ENCODE results near the gene ANAPC16. TPM values are rescaled to one million over a fixed set of nuclear protein-coding genes. Genes with fewer than 3 reads are reported as not detected.

The ANAPC16 gene
- total RNA-seq = 10 to 100 TPM; 82.9 to 87.1 TPM

GRCh38 chr10:72215611-72216549, at the start of gene ANAPC16, which contains the start of gene ASCC1:
TSS of gene ANAPC16 (plus strand) at chr10:72216012. CDS start at chr10:72223915, 7,903 bp downstream.
TSS of gene ASCC1 (minus strand) at chr10:72216276. CDS start at chr10:72213298, 2,978 bp downstream.
- ChIA-PET CTCF (interaction anchor here (0.6 to 1.1 kb wide), 4 partner anchors 10 to 143 kb away, joined by 3 to 4 read pairs (median 4); no protein-coding TSS in a partner anchor), POLR2A (interaction anchor here (0.5 to 1.2 kb wide), 4 partner anchors 29 to 81 kb away, joined by 3 to 5 read pairs (median 4); partner anchors contain the start of gene DDIT4)
- DNase-seq = peak; percentile 91
- peaks cover 24% of the 10 kb centered on the region for H3K36me3 Mint-ChIP-seq (ENCODE audit: low read depth)
- H3K4me3 Mint-ChIP-seq = peak within 1 kb of the TSS; percentile 93
- peaks cover 52% of the 10 kb centered on the region for H3K4me1 Mint-ChIP-seq
- H3K9me3 Mint-ChIP-seq = no peaks in the 10 kb centered on the region
- H3K27me3 Mint-ChIP-seq = no peaks in the 10 kb centered on the region
- H3K27ac Mint-ChIP-seq = peak within 1 kb of the TSS; percentile 96

DNA sequence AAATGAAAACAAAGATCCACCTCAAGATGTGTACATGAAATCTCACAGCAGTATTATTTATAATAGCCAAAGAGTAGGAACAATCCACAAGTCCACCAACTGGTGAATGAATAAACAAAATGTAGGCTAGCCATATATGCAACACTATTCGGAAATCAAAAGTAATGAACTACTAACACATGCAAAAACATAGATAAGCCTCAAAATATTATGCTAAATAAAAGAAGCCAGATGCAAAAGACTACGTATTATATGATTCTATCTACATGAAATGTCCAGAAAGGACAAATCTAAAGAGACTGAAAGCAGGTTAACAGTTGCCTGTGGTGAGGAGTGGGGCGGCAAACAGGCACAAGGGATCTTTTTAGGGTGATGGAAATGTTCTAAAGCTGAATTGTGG, 48.7 kb upstream of the ANAPC16 start:
- Mint-ChIP-seq H3K36me3 (ENCODE audit: low read depth) (peaks cover 11% of the 10 kb centered on the region), H3K4me1 (peaks cover 17% of the 10 kb centered on the region), H3K9me3 (no peaks in the 10 kb centered on the region), H3K27ac (no peak overlapping the region), H3K27me3 (no peaks in the 10 kb centered on the region), H3K4me3 (no peak overlapping the region)
- POLR2A ChIA-PET = interaction anchor here (0.6 kb wide), 1 partner anchor 99 kb away, joined by 3 read pairs; no protein-coding TSS in a partner anchor
- DNase-seq = no peak
- CTCF ChIA-PET = interaction anchor here (0.6 to 1.0 kb wide), 5 partner anchors 9 to 897 kb away, joined by 3 to 5 read pairs (median 3); no protein-coding TSS in a partner anchor

- Mint-ChIP-seq H3K27me3 (no peaks in the 10 kb centered on the region), H3K4me3 (no peak overlapping the region), H3K4me1 (peaks cover 15% of the 10 kb centered on the region), H3K36me3 (ENCODE audit: low read depth) (peaks cover 9% of the 10 kb centered on the region), H3K9me3 (no peaks in the 10 kb centered on the region), H3K27ac (no peak overlapping the region)
- DNase-seq = no peak
- POLR2A ChIA-PET = no interaction called here
- CTCF ChIA-PET = no interaction called here
Observed at GRCh38 chr10:72170263-72170662, 45.5 kb upstream of the ANAPC16 start.

DNA sequence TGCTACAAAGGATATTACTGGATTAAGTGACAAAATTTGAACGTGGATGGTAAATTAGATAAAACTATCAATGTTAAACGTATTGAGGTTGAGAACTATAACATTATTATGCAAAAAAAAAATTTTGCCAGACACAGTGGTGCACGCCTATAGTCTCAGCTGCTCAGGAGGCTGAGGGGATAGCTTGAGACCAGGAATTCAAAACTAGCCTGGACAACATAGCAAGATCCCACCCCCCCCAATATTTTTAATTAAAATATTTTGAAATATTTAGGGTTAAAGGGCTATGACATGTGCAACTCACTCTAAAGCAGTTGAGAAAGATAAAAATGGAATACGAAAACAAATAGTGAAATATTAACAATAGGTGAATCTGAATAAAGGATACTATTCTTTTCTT, 45.1 kb upstream of the ANAPC16 start:
- H3K27ac Mint-ChIP-seq = no peak overlapping the region
- peaks cover 9% of the 10 kb centered on the region for H3K36me3 Mint-ChIP-seq (ENCODE audit: low read depth)
- H3K4me3 Mint-ChIP-seq = no peak overlapping the region
- H3K27me3 Mint-ChIP-seq = no peaks in the 10 kb centered on the region
- no peaks in the 10 kb centered on the region for H3K9me3 Mint-ChIP-seq
- no peak for DNase-seq
- peaks cover 12% of the 10 kb centered on the region for H3K4me1 Mint-ChIP-seq
- CTCF ChIA-PET = no interaction called here
- POLR2A ChIA-PET = no interaction called here

GRCh38 chr10:72171175-72171630, 44.6 kb upstream of the ANAPC16 start:
- H3K27ac Mint-ChIP-seq = no peak overlapping the region
- H3K27me3 Mint-ChIP-seq = no peaks in the 10 kb centered on the region
- ChIA-PET POLR2A (interaction anchor here (0.6 kb wide), 1 partner anchor 90 kb away, joined by 3 read pairs; no protein-coding TSS in a partner anchor), CTCF (no interaction called here)
- H3K4me1 Mint-ChIP-seq = peaks cover 12% of the 10 kb centered on the region
- no peaks in the 10 kb centered on the region for H3K9me3 Mint-ChIP-seq
- peaks cover 9% of the 10 kb centered on the region for H3K36me3 Mint-ChIP-seq (ENCODE audit: low read depth)
- no peak overlapping the region for H3K4me3 Mint-ChIP-seq
- DNase-seq = no peak

- ChIA-PET POLR2A (no interaction called here), CTCF (interaction anchor here (1.3 kb wide), 1 partner anchor 17 kb away, joined by 4 read pairs; no protein-coding TSS in a partner anchor)
Observed at GRCh38 chr10:72173262-72173618, 42.6 kb upstream of the ANAPC16 start.

DNA sequence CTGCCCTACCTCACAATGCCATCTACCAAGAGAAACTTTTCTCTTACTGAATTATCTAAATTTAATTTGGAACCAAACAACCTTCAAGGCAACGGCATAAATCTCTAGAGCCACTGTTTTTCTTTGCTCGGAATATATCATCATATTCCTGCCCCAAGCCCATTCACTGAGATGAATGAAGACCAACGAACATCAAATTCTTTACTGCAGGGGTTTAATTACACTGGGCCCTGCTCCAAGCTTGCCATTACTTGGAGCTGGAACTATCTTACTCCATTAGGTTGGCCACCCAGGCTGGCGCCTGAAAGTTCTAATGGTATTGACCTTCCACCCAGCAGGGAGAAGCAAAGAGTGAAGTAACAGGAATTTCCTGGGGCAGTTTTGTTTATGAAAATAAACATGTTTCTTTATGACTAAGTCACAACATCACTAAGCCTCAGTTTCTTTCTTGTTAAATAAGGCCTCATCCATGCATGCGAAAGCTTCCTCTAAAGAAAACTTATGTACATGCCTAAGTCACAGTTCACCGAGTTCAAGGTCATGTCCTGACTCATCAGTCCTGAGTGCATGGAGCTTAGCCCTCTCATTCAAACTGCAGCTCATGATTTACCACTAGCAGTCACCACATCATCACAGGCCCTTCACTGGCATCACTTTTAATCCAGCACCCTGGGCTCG, 42.1 kb upstream of the ANAPC16 start:
- Mint-ChIP-seq H3K36me3 (ENCODE audit: low read depth) (peaks cover 15% of the 10 kb centered on the region), H3K27me3 (no peaks in the 10 kb centered on the region), H3K4me1 (peaks cover 12% of the 10 kb centered on the region), H3K9me3 (no peaks in the 10 kb centered on the region), H3K4me3 (no peak overlapping the region), H3K27ac (no peak overlapping the region)
- CTCF ChIA-PET = interaction anchor here (0.6 to 1.7 kb wide), 9 partner anchors 8 to 486 kb away, joined by 3 to 7 read pairs (median 4); no protein-coding TSS in a partner anchor
- no peak for DNase-seq
- POLR2A ChIA-PET = no interaction called here

More at GRCh38 chr10:72173262-72173618, 42.6 kb upstream of the ANAPC16 start:
- no peak overlapping the region for H3K27ac Mint-ChIP-seq
- H3K4me3 Mint-ChIP-seq = no peak overlapping the region
- H3K36me3 Mint-ChIP-seq (ENCODE audit: low read depth) = peaks cover 13% of the 10 kb centered on the region
- H3K9me3 Mint-ChIP-seq = no peaks in the 10 kb centered on the region
- H3K27me3 Mint-ChIP-seq = no peaks in the 10 kb centered on the region
- peaks cover 12% of the 10 kb centered on the region for H3K4me1 Mint-ChIP-seq
- DNase-seq = no peak

GRCh38 chr10:72174297-72174662, 41.5 kb upstream of the ANAPC16 start:
- no peak for DNase-seq
- H3K27me3 Mint-ChIP-seq = no peaks in the 10 kb centered on the region
- peaks cover 19% of the 10 kb centered on the region for H3K36me3 Mint-ChIP-seq (ENCODE audit: low read depth)
- ChIA-PET CTCF (interaction anchor here (0.6 to 1.7 kb wide), 9 partner anchors 9 to 118 kb away, joined by 3 to 7 read pairs (median 4); no protein-coding TSS in a partner anchor), POLR2A (no interaction called here)
- no peak overlapping the region for H3K27ac Mint-ChIP-seq
- peaks cover 12% of the 10 kb centered on the region for H3K4me1 Mint-ChIP-seq
- H3K9me3 Mint-ChIP-seq = no peaks in the 10 kb centered on the region
- no peak overlapping the region for H3K4me3 Mint-ChIP-seq

DNA sequence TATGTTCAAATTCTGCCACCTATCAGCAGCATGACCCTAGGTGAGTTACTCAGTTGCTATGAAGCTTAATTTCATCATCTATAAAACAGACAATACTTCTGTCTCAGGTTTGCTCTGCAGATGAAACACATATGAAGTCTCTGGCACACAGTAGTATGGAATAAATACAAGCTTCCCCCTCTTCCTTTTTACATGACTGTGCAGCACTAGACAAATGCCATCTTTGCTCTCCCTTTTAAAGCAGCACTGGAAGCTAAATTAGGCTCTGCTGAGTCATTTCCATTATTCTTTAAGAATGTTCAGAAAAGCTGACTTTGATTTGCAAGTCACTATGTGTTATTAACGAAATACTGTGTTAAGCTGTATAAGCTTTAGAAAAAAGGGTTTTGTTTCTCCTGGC, 40.7 kb upstream of the ANAPC16 start:
- ChIA-PET CTCF (interaction anchor here (0.7 to 1.7 kb wide), 4 partner anchors 8 to 36 kb away, joined by 4 to 5 read pairs (median 4); no protein-coding TSS in a partner anchor), POLR2A (no interaction called here)
- Mint-ChIP-seq H3K36me3 (ENCODE audit: low read depth) (peaks cover 18% of the 10 kb centered on the region), H3K4me3 (no peak overlapping the region), H3K27ac (no peak overlapping the region), H3K4me1 (peaks cover 12% of the 10 kb centered on the region), H3K9me3 (no peaks in the 10 kb centered on the region), H3K27me3 (no peaks in the 10 kb centered on the region)
- DNase-seq = no peak

GRCh38 chr10:72176701-72177100, 39.1 kb upstream of the ANAPC16 start:
- no peaks in the 10 kb centered on the region for H3K9me3 Mint-ChIP-seq
- H3K4me3 Mint-ChIP-seq = no peak overlapping the region
- peaks cover 7% of the 10 kb centered on the region for H3K4me1 Mint-ChIP-seq
- ChIA-PET CTCF (interaction anchor here (1.1 kb wide), 1 partner anchor 161 kb away, joined by 3 read pairs; no protein-coding TSS in a partner anchor), POLR2A (no interaction called here)
- no peak for DNase-seq
- H3K27ac Mint-ChIP-seq = no peak overlapping the region
- peaks cover 17% of the 10 kb centered on the region for H3K36me3 Mint-ChIP-seq (ENCODE audit: low read depth)
- no peaks in the 10 kb centered on the region for H3K27me3 Mint-ChIP-seq

GRCh38 chr10:72177454-72177853, 38.4 kb upstream of the ANAPC16 start:
- no peak overlapping the region for H3K4me3 Mint-ChIP-seq
- H3K27me3 Mint-ChIP-seq = no peaks in the 10 kb centered on the region
- POLR2A ChIA-PET = no interaction called here
- no peak overlapping the region for H3K27ac Mint-ChIP-seq
- CTCF ChIA-PET = interaction anchor here (0.5 to 1.1 kb wide), 3 partner anchors 9 to 160 kb away, joined by 3 to 4 read pairs (median 3); no protein-coding TSS in a partner anchor
- peaks cover 7% of the 10 kb centered on the region for H3K4me1 Mint-ChIP-seq
- DNase-seq = no peak
- H3K9me3 Mint-ChIP-seq = no peaks in the 10 kb centered on the region
- peaks cover 25% of the 10 kb centered on the region for H3K36me3 Mint-ChIP-seq (ENCODE audit: low read depth)

GRCh38 chr10:72184156-72184555, 31.7 kb upstream of the ANAPC16 start:
- H3K27me3 Mint-ChIP-seq = no peaks in the 10 kb centered on the region
- peaks cover 41% of the 10 kb centered on the region for H3K36me3 Mint-ChIP-seq (ENCODE audit: low read depth)
- no peak overlapping the region for H3K4me3 Mint-ChIP-seq
- no peak for DNase-seq
- peaks cover 10% of the 10 kb centered on the region for H3K9me3 Mint-ChIP-seq
- peaks cover 4% of the 10 kb centered on the region for H3K4me1 Mint-ChIP-seq
- POLR2A ChIA-PET = no interaction called here
- CTCF ChIA-PET = interaction anchor here (0.6 to 0.9 kb wide), 2 partner anchors 126 to 136 kb away, joined by 3 read pairs; no protein-coding TSS in a partner anchor
- no peak overlapping the region for H3K27ac Mint-ChIP-seq
